ENCODE results near the gene GNRHR. TPM values are rescaled to one million over a fixed set of nuclear protein-coding genes. Genes with fewer than 3 reads are reported as not detected.

The GNRHR gene
- total and polyA plus RNA-seq, 9 donors, result 0.24 to 0.61 (median 0.28) TPM; not detected in 2

- WGBS (ENCODE audit: insufficient coverage), result no CpG with 5 or more reads among the region's 2 CpGs
- Histone ChIP-seq H3K27me3 (ENCODE audit: control insufficient read depth, insufficient read depth, low read length) (no peaks in the 10 kb centered on the region), H3K4me3 (ENCODE audit: low read length) (no peak overlapping the region)
Observed at GRCh38 chr4:67702166-67702565, 52.0 kb downstream of the GNRHR start.

GRCh38 chr4:67701517-67701850 is 52.7 kb downstream of the GNRHR start:
- no CpG with 5 or more reads among the region's 4 CpGs for WGBS (ENCODE audit: insufficient coverage)
- H3K27ac ChIP-seq (ENCODE audit: low read length), result peak overlapping the region; percentile 98

More at GRCh38 chr4:67702166-67702565, 52.0 kb downstream of the GNRHR start:
- H3K4me1 ChIP-seq (ENCODE audit: control insufficient read depth, insufficient read depth, low read length), result peaks cover 6% of the 10 kb centered on the region
- no peak overlapping the region for H3K27ac ChIP-seq (ENCODE audit: low read length)
- no peak for DNase-seq
- H3K9me3 ChIP-seq (replicated peaks; ENCODE audit: control insufficient read depth, low read depth, low read length), result no peaks in the 10 kb centered on the region
- H3K36me3 ChIP-seq (ENCODE audit: control insufficient read depth, insufficient read depth, low read length), result no peaks in the 10 kb centered on the region

GRCh38 chr4:67700738-67701516 is 53.3 kb downstream of the GNRHR start, which contains the start of gene UBA6:
TSS of gene UBA6 (minus strand) at chr4:67701155. CDS start at chr4:67701119, 36 bp downstream.
- WGBS (ENCODE audit: insufficient coverage), result under 1% methylated on average over 22 of the region's 57 CpGs
- Histone ChIP-seq H3K4me3 (ENCODE audit: low read length) (peak within 1 kb of the TSS; percentile 81), H3K27ac (ENCODE audit: low read length) (peak within 1 kb of the TSS; percentile 98), H3K36me3 (ENCODE audit: control insufficient read depth, insufficient read depth, low read length) (no peaks in the 10 kb centered on the region), H3K4me1 (ENCODE audit: control insufficient read depth, insufficient read depth, low read length) (peaks cover 6% of the 10 kb centered on the region), H3K9me3 (replicated peaks; ENCODE audit: control insufficient read depth, low read depth, low read length) (no peaks in the 10 kb centered on the region), H3K27me3 (ENCODE audit: control insufficient read depth, insufficient read depth, low read length) (no peaks in the 10 kb centered on the region)
- DNase-seq, result peak; percentile 98

More at GRCh38 chr4:67701517-67701850, 52.7 kb downstream of the GNRHR start:
- Histone ChIP-seq H3K4me3 (ENCODE audit: low read length) (peak overlapping the region; percentile 81), H3K36me3 (ENCODE audit: control insufficient read depth, insufficient read depth, low read length) (no peaks in the 10 kb centered on the region), H3K4me1 (ENCODE audit: control insufficient read depth, insufficient read depth, low read length) (peaks cover 6% of the 10 kb centered on the region), H3K9me3 (replicated peaks; ENCODE audit: control insufficient read depth, low read depth, low read length) (no peaks in the 10 kb centered on the region), H3K27me3 (ENCODE audit: control insufficient read depth, insufficient read depth, low read length) (no peaks in the 10 kb centered on the region)
- DNase-seq, result no peak

GRCh38 chr4:67700116-67700737 is 54.0 kb downstream of the GNRHR start:
- peak; percentile 31 for DNase-seq

GRCh38 chr4:67699603-67700002 is 54.6 kb downstream of the GNRHR start:
- Histone ChIP-seq H3K9me3 (replicated peaks; ENCODE audit: control insufficient read depth, low read depth, low read length) (no peaks in the 10 kb centered on the region), H3K36me3 (ENCODE audit: control insufficient read depth, insufficient read depth, low read length) (no peaks in the 10 kb centered on the region), H3K27ac (ENCODE audit: low read length) (peak overlapping the region; percentile 98), H3K27me3 (ENCODE audit: control insufficient read depth, insufficient read depth, low read length) (no peaks in the 10 kb centered on the region), H3K4me3 (ENCODE audit: low read length) (peak overlapping the region; percentile 81), H3K4me1 (ENCODE audit: control insufficient read depth, insufficient read depth, low read length) (peaks cover 6% of the 10 kb centered on the region)
- 88% methylated on average over 15 of the region's 18 CpGs for WGBS (ENCODE audit: insufficient coverage)
- DNase-seq, result no peak

More at GRCh38 chr4:67700116-67700737, 54.0 kb downstream of the GNRHR start:
- Histone ChIP-seq H3K4me1 (ENCODE audit: control insufficient read depth, insufficient read depth, low read length) (peaks cover 6% of the 10 kb centered on the region), H3K9me3 (replicated peaks; ENCODE audit: control insufficient read depth, low read depth, low read length) (no peaks in the 10 kb centered on the region), H3K27ac (ENCODE audit: low read length) (peak overlapping the region; percentile 98), H3K4me3 (ENCODE audit: low read length) (peak overlapping the region; percentile 81), H3K27me3 (ENCODE audit: control insufficient read depth, insufficient read depth, low read length) (no peaks in the 10 kb centered on the region), H3K36me3 (ENCODE audit: control insufficient read depth, insufficient read depth, low read length) (no peaks in the 10 kb centered on the region)
- 0% methylated on average over 5 of the region's 11 CpGs for WGBS (ENCODE audit: insufficient coverage)

- Histone ChIP-seq H3K4me3 (ENCODE audit: low read length) (no peak overlapping the region), H3K36me3 (ENCODE audit: control insufficient read depth, insufficient read depth, low read length) (no peaks in the 10 kb centered on the region), H3K9me3 (replicated peaks; ENCODE audit: control insufficient read depth, low read depth, low read length) (no peaks in the 10 kb centered on the region), H3K27me3 (ENCODE audit: control insufficient read depth, insufficient read depth, low read length) (no peaks in the 10 kb centered on the region), H3K27ac (ENCODE audit: low read length) (no peak overlapping the region), H3K4me1 (ENCODE audit: control insufficient read depth, insufficient read depth, low read length) (peaks cover 6% of the 10 kb centered on the region)
- no peak for DNase-seq
- 95% methylated on average over 4 of the region's 7 CpGs for WGBS (ENCODE audit: insufficient coverage)
Observed at GRCh38 chr4:67697860-67698687, 56.1 kb downstream of the GNRHR start.

GRCh38 chr4:67696061-67696460 is 58.1 kb downstream of the GNRHR start:
- H3K9me3 ChIP-seq (replicated peaks; ENCODE audit: control insufficient read depth, low read depth, low read length), result no peaks in the 10 kb centered on the region
- WGBS (ENCODE audit: insufficient coverage), result no CpG with 5 or more reads among the region's 2 CpGs
- H3K27ac ChIP-seq (ENCODE audit: low read length), result no peak overlapping the region
- H3K4me1 ChIP-seq (ENCODE audit: control insufficient read depth, insufficient read depth, low read length), result peaks cover 6% of the 10 kb centered on the region
- peaks cover 9% of the 10 kb centered on the region for H3K36me3 ChIP-seq (ENCODE audit: control insufficient read depth, insufficient read depth, low read length)
- no peaks in the 10 kb centered on the region for H3K27me3 ChIP-seq (ENCODE audit: control insufficient read depth, insufficient read depth, low read length)
- DNase-seq, result no peak
- H3K4me3 ChIP-seq (ENCODE audit: low read length), result no peak overlapping the region

- Histone ChIP-seq H3K27me3 (ENCODE audit: control insufficient read depth, insufficient read depth, low read length) (no peaks in the 10 kb centered on the region), H3K9me3 (replicated peaks; ENCODE audit: control insufficient read depth, low read depth, low read length) (no peaks in the 10 kb centered on the region), H3K27ac (ENCODE audit: low read length) (no peak overlapping the region), H3K36me3 (ENCODE audit: control insufficient read depth, insufficient read depth, low read length) (peaks cover 9% of the 10 kb centered on the region), H3K4me1 (ENCODE audit: control insufficient read depth, insufficient read depth, low read length) (peaks cover 3% of the 10 kb centered on the region), H3K4me3 (ENCODE audit: low read length) (no peak overlapping the region)
- WGBS (ENCODE audit: insufficient coverage), result no CpG with 5 or more reads among the region's 3 CpGs
- DNase-seq, result no peak
Observed at GRCh38 chr4:67694662-67695061, 59.5 kb downstream of the GNRHR start.

GRCh38 chr4:67691328-67691727 is 62.9 kb downstream of the GNRHR start:
- H3K36me3 ChIP-seq (ENCODE audit: control insufficient read depth, insufficient read depth, low read length), result peaks cover 9% of the 10 kb centered on the region
- no peak overlapping the region for H3K4me3 ChIP-seq (ENCODE audit: low read length)
- H3K4me1 ChIP-seq (ENCODE audit: control insufficient read depth, insufficient read depth, low read length), result no peaks in the 10 kb centered on the region
- H3K27ac ChIP-seq (ENCODE audit: low read length), result no peak overlapping the region
- H3K27me3 ChIP-seq (ENCODE audit: control insufficient read depth, insufficient read depth, low read length), result no peaks in the 10 kb centered on the region
- no peak for DNase-seq
- no peaks in the 10 kb centered on the region for H3K9me3 ChIP-seq (replicated peaks; ENCODE audit: control insufficient read depth, low read depth, low read length)
